ENCODE data around the gene SMR3A.

DNA sequence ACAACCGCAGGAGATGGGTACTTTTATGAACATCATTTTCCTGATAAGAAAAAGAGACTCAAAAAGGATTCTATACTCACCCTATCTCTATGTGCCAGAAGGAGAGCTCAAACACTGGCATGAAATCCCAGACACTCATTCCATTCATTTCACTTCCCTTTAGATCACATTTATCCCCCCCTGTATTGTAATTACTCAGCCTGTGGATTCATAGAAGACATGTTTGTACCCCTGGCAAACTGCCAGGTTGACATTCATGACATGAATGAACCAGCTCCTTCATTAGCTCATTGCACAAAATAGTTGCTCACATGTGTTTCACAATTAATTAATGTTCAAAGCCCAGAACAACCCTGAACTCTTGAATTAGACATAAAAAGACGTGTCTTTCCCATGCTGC is 4.9 kb downstream of the SMR3A start:
- TF ChIP-seq GATA2 (IDR thresholded peaks at IDR 0.05; ENCODE audit: low read depth, low read length) (no peak), GATA3 (IDR thresholded peaks at IDR 0.05; ENCODE audit: low read depth, low read length) (no peak)
